Measurements from ENCODE around the gene STRC.
"Not testable (repeated sequence)": the region's sequence is repeated elsewhere in the genome, so short reads cannot be mapped to it uniquely, and the experiment has no call there.

Gene STRC

DNA sequence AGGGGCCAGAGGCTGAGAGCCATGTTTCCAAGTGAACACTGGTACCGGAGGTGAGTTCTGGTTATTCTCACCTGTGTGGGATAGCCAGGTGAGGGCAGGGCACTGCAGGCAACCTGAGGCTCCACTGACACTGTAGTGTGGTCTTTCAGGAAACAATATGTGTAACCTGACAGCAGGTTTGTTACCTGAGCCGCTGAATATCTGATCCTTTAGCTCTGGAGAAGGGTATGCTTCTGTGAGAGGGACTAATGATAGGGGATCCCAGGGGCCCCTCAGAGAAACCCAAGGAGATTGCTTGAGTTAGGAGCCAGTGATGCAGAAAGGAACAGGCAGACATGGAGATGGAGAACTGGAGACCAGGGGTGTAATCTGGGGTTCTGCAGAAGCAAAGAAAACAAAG, at the start of gene STRC:
TSS of gene STRC (minus strand) at position 101 of the 400 bp plus-strand sequence. CDS start at position 23, 78 bp downstream.
- DNase-seq = not testable (repeated sequence)

DNA sequence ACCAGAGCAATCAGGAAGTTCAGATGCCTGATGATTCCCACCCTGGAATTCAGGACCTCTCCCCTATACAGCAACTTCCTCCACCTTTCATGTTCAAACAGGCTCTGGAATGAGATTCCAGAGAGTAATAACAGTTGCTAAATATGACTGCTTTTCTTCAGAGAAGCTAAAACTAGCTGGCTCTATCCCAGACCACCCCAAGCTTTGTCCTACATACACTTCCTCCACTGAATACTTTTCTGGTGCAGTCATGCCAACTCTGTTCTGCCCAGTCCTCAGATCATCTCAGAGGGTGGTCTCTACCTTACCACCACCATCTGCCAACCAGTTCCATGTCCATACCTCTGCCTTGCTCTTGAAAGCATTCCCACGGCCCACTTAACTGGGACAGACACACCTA, 47.6 kb upstream of the STRC start:
- not testable (repeated sequence) for DNase-seq

DNA sequence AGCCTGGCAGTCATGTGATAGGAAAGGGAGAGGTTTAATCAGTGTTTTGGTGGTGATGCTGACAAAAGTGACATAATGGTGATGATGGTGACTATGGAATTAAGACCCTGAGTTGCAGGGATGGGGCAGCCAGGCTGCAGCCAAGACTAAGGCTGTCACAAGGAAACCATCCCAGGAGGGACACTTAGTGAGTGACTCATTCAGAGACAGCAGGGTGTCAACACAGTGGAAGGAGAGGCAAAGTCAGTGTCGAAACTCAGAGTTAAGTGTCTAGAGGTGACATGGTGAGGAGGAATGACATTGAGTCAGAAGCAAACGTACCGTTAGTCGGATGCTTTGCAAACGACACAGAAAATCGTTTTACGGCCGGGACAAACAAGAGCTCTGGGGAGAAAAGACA, 44.7 kb upstream of the STRC start:
- not testable (repeated sequence) for DNase-seq

DNA sequence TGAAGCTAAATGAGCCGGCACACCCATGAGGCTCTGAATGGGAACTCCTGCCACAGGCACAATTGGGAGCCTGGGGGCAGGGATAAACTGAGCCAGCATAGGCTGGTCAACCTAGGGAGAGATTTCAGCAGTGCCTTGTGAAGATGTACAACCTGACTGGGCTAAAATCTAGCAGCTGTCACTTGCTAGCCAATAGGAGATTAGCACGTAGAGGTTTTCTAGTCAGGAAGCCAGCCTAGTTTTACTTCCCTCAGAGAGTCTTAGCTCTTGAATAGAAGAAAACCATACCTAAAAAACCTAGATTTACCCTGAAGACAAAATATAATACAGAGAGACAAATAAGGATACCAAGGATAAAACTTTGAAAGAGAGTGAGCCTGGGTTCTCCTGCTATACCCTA, 43.7 kb upstream of the STRC start:
- not testable (repeated sequence) for DNase-seq

DNA sequence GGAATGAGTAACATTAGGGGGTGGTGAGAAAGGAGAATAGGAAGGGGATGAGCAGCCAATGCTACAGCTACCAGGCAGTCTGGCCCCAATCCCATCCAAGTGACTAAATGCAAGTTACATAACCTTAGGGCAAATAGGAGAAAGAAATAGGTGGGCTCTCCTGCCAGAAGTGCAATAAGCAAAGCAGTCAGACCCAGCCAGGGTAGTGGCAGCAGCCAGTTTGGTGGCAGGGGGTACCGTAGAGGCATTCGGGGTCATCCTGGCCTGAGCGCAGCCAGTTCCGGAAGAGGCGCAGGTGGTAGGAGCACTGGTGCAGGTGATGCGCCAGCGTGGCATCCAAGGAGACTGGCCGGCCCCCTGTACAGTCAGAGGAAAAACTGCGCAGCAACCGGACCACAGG, 41.1 kb upstream of the STRC start:
- DNase-seq = not testable (repeated sequence)

DNA sequence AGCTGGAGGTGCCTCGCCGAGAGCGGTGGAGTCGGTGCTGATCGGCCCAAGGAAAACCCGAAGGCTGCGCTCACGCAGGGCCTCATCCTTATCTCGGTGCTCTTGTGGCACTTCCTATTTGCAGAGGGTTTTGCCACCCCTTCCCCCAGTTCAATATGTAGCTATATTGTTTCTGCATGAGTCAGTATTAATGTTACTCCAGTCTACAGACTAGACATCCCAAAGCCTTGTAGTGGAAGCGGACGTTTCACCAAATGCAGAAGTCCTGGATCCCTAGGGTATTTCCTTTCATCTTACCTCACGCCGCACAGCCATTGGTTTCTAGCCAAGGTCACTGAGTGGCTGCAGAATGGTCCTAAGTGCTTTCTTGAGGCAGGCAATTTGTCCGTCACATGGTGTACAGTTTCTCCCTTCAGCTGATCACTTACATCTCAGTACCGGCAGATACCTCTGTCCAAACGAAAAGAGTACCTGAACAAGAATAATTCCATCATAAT, 30.9 kb upstream of the STRC start:
- not testable (repeated sequence) for DNase-seq

DNA sequence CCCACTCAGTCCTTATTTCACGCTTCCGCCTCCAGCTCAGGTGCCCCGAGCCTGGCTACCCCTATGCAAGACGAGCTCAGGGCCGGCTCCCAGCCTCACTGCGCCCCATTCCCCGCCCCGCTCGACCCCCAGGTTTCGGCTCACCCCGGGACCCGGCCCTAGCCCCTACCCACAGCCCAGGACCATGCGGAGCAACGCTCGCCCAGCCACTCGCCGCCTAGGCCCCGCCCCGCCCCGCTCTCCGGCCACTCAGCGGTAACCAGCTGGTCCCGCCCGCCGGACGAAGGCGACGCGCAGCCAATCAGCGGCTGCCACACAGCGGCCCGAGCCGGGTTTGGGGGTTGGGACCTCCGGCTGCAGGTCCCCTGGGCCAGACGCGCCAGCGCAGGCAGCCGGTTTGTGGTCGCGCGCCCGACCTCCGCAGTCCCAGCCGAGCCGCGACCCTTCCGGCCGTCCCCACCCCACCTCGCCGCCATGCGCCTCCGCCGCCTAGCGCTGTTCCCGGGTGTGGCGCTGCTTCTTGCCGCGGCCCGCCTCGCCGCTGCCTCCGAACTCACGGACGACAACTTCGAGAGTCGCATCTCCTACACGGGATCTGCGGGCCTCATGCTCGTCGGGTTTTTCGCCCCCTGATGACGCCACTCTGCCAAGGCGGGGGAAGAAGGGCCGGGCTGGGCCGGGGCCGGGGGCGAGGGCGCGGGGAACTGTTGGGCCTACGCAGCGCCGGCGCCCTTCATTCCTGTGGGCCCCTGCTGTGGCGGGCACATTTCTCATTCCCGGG, 30.2 kb upstream of the STRC start, which contains the start of gene CATSPER2:
TSS of gene CATSPER2 (minus strand) at position 196 of the 781 bp plus-strand sequence. CDS start 783 bp downstream, outside the sequence.
- no peak for DNase-seq

DNA sequence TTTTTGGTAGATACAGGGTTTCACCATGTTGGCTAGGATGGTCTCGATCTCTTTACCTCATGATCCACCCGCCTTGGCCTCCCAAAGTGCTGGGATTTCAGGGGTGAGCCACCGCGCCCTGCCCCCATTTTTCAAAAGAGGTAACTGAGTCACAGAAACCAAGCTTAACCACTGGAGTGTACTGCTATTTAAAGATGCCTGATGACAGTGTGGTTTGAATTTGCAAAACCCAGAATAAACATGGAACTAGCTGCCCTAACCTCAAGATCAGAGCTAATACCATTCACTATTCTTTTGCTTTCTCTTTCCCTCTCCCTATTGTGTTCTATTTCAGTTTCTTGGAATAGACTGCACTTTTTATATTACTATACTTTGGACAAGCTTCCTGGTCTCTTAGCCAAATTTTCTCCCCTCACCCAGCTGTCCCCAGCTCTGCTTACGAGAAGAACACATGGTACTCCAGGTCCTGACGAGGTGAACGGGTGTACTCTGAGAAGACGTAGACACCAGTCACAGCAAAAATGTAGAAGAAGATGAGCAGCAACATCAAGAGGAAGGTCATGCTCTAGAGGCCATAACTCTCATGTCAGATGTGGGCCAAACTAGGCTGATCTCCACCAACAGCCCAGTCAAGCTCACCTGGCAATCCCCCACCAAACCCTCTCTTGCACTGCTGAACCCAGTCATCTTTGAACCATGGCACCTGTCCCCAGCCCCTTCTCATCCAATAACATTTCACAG, 20.0 kb upstream of the STRC start:
- DNase-seq = not testable (repeated sequence)

DNA sequence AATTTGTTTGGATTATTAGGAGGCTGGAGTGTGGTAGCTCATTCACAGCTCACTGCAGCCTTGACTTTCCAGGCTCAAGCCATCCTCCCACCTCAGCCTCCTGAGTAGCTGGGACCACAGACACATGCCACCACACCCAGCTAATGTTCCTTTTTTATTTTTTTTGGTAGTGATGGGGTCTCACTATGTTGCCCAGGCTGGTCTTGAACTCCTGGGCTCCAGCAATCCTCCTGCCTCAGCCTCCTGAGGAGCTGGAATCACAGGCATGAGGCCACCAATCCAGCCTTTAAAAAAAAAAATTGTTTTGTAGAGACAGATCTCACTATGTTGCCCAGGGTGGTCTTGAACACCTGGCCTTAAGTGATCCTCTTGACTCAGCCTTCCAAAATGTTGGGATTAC, 8.3 kb upstream of the STRC start:
- not testable (repeated sequence) for DNase-seq

DNA sequence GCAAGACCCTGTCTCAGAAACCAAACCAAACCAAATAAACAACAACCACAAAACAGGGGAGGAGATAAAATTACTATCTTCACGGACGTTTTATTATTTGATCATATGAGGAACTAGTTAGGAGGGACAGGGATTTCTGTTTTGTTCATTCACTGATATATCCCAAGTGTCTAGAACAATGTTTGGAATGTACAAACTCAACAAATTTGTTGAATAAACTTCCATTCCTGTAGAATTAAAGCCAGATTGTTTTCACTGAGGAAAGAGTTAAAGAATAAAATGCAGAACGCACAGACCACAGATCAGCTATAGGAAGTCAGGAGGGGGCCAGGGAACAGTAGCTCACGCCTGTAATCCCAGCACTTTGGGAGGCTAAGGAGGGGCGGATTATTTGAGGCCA, 6.5 kb upstream of the STRC start:
- DNase-seq = no peak

DNA sequence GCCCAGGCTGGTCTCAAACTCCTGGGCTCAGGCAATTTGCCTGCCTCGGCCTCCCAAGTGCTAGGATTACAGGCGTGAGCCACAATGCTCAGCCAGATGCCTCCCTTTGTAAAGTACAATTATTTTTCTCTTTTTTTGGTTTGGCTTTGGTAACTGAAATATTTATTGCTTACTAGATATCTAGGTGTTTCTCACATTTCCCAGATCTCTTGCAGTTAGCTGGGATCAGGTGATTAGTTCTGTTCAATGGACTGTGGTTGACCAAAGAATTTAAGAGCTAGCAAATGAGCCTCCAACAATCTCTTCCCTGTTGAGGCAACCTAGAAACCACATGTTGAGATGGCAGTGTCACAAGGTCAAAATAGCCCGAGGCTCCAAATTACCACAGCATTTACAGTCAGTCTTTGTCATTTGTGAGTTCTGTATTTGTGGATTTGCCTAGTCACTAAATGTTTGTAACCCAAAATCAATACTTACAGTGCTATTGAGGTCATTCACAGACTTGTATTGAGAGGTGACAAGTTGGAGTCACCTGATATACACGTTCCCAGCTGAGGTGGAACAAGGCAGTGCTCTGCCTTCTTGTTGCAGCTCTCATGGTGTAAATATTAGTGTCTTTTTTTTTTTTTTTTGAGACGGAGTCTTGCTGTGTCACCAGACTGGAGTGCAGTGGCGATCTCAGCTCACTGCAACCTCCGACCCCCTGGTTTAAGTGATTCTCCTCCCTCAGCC, 3.6 kb upstream of the STRC start:
- DNase-seq = not testable (repeated sequence)

DNA sequence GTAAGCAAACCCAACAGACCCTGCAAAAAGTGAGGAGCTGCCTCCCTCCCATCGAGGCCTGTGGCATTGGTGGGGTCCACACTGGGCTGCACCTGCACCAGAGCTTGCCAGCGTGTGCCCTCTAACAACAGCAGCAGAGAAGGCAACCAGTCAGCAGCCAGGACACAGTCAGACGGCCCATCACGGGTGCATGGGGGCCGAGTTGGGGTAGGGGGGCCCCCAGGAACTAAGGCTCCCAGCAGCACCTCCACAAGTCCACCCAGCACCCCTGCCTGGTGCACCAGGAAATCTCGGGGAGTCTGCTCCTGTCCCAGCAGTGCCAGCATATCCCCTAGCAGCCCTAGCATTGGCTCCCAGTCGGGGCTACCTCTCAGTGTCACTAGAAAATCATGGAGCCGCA, 850 bp downstream of the STRC start:
- not testable (repeated sequence) for DNase-seq

DNA sequence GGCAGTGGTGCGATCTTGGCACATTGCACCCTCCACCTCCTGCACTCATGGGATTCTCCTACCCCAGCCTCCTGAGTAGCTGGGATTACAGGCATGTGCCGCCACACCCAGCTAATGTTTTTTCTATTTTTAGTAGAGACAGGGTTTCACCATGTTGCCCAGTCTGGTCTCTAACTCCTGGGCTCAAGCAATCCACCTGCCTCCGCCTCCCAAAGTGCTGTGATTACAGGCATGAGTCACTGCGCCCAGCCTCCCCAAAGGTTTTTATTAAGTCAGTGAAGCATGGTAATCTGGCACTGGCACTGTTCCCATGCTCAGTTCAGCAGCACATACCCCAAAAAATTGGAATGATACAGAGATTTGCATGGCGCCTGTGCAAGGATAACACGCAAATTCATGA, 16.4 kb downstream of the STRC start:
- not testable (repeated sequence) for DNase-seq

DNA sequence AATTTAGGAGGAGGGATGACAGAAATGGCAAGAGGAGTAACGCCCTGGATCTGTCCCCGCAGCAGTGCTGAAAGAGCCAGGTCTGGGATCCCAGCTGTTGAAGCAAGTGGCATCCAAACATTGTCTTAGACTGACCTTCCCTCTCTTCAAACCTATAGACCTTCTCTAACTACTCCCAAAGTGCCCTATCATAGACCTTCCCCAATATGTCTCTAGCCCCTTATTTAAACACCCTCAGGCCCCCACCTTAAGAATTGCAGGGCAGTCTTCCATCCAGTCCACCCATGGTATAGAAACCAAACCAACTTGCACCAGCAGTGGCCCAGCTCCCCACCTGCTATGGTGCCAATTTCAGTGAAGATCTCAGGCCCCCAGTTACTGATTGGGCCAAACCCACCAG, 18.4 kb downstream of the STRC start:
- DNase-seq = not testable (repeated sequence)

DNA sequence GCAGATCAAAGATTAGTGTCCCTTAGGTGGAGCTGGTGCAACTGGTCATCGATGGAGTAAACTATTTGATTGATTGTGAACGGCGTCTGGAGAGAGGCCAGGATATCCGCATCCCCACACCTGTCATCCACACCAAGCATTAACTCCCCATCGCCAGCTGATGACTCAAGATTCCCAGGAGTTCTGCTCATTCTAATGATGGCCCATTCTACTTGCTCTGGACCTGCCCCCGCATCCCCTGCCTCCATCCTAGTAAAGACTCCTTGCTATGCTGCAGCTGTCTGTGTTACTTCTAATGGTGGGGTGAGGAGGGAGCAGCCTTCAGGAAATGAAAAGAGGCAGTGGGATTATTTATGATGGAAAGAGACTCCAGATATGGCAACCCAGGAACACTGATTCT, 19.5 kb downstream of the STRC start:
- DNase-seq = not testable (repeated sequence)

DNA sequence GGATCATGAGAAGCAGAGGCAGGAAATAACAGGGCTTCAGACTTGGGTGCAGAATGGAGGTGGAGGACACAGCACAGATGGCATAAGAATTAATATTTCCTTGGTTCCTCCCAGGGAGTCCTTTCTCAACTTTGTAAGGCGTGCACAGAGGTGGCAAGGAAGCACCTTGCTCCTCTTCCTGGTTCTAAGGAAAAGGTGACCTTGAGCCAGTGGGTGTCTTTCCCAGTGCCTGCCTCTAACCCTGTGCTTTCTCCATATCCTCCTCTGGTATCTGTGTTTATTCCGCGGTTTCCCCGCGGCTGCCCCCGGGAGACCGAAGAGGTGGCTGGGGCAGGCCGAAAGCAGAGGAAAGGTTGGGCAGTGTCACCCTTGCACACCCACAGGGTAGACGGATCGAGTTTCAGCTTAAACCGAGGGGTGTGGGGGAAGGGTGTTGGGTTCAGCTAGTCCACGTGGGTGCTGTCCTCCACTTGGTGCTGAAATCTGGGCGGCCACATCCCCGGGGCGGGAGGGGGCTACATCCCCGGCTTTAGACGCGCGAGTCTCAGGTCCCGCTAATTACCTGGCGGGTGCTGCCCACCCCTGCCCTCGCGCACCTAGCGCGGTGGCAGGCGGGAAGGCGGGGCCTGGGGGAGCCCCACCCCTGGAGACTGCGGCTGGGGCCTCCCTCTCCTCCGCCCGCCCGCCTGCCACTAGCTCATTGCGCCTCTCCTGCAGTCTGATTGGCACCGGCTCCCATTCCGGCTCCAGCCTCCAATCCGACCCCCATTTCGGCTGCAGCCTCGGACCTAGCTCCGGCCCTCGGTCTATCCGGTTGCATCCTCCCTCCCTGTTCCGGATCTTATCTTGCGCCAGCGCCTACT, 25.0 kb downstream of the STRC start, which contains the start of gene CKMT1B:
TSS of gene CKMT1B (plus strand) at position 700 of the 863 bp plus-strand sequence. CDS start 192 bp downstream, outside the sequence.
- not testable (repeated sequence) for DNase-seq

DNA sequence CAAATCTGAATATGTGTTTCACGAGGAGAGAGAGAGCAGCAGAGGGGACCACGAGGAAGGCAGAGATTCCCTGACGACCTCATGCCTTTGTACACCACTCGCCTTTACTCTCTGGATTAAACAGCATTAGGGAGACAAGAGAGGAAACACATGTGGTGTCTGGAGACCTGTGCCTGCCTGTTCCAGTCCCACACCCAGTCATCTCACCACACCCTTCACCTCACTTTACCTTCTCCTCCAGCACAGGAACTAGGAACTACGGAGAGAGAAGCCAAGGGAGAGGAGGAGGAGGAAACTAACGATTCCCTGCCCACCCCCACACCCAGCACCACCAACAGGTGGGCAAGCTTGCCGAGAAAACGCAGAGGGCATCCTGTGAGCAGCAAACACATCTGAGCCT, 25.8 kb downstream of the STRC start:
- DNase-seq = not testable (repeated sequence)

DNA sequence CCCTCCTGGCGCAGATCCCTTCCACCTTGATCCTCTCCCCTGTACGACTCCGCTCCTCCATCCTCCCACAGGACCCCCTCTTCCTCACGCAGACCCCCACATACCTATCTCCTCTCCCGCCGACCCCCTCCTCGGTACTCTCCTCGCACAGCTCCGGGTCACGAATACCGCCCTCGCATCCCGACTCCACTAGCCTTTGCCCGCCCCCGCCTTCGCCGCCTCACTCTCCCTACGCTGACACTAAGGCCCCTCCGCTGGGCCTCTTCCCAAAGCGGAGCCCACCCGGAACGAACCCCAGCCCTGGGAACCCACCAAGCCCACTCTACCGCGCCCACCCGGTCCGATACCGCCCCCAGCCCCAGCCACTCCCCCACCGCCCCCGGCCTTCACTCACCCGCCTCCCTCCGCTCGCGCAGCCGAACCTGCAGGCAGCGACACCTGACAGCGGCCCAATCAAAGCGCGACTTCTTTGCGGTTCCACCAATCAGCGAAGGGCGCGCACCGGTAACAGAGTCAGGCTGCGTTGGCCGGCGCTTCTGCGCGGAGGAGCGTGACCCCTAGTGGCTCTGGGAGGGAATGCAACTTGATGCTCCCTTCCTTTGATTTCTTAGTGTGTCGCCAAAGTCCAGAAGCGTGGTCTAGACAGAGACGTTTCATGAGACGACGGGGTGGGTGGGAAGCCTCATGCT, 28.7 kb downstream of the STRC start, which contains the start of gene PPIP5K1:
TSS of gene PPIP5K1 (minus strand) at position 431 of the 689 bp plus-strand sequence. CDS start 5,704 bp downstream, outside the sequence.
- DNase-seq = not testable (repeated sequence)

DNA sequence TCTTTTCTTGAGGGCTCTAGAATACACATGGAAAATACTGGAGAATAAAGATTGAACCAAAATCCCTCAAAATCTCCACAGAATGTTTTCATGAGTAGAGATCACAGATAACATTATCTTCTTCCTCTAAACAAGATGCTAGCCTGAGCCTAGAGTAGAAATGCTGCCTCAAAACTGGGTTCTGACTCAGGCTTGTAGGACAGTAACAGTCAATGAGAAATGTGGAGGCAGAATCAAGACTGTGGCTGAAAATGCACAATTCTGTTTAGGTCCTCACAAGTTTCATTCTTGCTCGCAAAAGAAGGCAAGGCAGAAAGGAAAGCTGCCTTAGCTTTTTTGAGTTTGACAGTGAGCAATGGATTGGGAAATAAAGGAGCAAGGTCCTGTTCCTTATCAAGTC, 44.0 kb downstream of the STRC start:
- not testable (repeated sequence) for DNase-seq

DNA sequence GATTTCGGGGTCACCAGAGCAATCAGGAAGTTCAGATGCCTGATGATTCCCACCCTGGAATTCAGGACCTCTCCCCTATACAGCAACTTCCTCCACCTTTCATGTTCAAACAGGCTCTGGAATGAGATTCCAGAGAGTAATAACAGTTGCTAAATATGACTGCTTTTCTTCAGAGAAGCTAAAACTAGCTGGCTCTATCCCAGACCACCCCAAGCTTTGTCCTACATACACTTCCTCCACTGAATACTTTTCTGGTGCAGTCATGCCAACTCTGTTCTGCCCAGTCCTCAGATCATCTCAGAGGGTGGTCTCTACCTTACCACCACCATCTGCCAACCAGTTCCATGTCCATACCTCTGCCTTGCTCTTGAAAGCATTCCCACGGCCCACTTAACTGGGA, 52.0 kb downstream of the STRC start:
- DNase-seq = not testable (repeated sequence)

DNA sequence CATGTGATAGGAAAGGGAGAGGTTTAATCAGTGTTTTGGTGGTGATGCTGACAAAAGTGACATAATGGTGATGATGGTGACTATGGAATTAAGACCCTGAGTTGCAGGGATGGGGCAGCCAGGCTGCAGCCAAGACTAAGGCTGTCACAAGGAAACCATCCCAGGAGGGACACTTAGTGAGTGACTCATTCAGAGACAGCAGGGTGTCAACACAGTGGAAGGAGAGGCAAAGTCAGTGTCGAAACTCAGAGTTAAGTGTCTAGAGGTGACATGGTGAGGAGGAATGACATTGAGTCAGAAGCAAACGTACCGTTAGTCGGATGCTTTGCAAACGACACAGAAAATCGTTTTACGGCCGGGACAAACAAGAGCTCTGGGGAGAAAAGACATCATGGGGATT, 54.8 kb downstream of the STRC start:
- DNase-seq = not testable (repeated sequence)
